GM18499 (cell line): ENCODE data around the gene NNT.
A peak's percentile ranks its signal among the peaks of the same experiment; 100 is the strongest.

Experiments used
- ATAC-seq: cut with Tn5 transposase; IDR thresholded peaks from one replicate; pipeline ENCODE4 v1.9.1; 2021; ENCODE audit warnings: moderate number of reproducible peaks; ENCODE audit not compliant: insufficient read depth, unreplicated experiment

NNT gene

DNA sequence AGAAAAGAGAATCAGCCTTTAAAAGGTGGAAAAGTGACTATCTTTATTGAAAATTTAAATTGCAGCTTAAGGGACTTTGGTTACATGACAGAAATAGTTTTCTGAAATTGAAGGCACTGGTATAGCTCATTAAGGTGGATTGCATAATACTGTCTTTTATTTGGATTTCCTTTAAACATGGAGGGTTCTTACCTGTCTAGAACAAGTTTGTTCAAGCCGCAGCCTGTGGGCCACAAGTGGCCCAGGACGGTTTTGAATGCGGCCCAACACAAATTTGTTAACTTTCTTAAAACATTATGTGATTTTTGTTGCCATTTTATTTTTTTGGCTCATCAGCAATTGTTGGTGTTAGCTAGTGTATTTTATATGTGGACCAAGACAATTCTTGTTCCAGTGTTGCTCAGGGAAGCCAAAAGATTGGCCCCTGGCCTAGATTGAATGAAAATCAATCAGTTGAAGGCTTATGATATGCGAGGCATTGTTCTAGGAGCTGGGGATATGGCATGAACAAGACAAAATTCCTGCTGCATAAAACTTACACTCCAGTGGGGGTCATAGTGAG lies 18.0 kb downstream of the NNT start:
- no peak for ATAC-seq

GRCh38 chr5:43622074-43622473 lies 19.1 kb downstream of the NNT start:
- no peak for ATAC-seq

- no peak for ATAC-seq
Observed at GRCh38 chr5:43623048-43623680, 20.2 kb downstream of the NNT start.

DNA sequence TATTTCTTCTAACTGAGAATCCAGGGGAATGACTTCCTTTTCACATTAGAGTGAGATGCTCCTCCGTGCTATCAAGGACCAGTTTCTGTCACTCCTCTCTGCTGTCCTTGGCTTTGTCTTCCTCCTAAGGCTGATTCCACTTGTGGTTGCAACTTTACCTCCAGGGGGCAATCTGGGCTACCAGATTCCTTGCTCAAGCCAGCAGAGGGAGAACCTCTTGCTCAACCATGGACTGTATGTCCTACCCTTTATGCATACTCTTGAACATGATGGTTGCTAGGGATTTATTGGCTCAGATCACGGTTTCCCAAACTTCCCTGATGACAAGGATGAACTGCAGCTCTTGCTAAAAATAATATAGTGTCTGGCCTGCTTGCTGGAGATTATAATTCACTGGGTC lies 24.0 kb downstream of the NNT start:
- ATAC-seq = no peak

DNA sequence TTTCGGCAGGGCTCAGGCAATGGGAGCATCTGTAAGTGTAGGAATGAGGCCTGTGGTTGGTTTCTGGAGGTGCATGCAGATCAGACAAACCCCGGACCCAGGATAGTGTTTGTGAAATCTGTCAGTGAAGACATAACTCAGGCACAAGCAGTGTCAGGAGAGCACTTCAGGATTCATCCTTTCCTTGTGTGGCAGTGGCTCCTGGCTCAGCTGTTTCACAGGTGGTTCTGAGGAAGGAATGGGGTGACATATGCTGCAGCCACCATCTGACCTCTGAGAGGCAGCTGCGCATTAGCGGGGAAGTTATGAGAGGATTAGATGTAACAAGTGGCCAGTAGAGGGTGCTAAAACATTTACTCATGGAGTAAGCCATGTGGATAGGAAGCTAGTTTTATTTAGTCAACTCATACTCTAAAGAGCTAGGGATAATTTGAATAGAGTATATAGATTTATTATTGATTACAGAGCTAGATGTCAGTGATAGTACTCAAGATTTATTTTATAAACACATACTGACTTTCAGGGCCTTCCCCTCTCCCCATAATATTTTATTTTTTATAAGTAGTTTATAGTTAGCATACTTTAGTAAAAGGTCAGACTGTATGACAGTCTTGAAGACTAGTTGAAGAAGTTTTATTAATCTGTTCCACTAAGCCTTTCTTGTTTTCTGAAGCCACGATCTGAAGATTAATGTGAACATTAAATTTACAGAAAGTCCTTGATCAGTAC lies 28.4 kb downstream of the NNT start:
- ATAC-seq = peak; percentile 97

DNA sequence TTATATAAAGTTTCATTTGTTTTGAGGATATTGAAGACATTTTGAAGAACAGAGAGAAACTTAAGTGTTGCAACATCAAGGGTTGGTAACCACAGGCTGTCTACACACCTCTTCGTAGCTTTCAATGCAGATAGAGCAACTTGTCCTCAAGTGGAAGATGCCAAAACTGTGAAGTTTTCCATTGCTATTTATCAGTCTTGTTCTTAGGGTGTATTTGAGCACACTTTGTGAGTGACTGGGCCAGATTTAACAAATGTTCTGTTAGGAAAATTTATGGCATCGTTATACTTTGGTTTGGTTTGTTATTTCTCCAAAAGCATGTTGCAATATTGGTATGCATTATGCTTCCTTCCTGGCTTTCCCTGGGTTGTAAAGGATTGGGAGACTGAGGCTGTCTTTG lies 31.6 kb downstream of the NNT start:
- no peak for ATAC-seq

DNA sequence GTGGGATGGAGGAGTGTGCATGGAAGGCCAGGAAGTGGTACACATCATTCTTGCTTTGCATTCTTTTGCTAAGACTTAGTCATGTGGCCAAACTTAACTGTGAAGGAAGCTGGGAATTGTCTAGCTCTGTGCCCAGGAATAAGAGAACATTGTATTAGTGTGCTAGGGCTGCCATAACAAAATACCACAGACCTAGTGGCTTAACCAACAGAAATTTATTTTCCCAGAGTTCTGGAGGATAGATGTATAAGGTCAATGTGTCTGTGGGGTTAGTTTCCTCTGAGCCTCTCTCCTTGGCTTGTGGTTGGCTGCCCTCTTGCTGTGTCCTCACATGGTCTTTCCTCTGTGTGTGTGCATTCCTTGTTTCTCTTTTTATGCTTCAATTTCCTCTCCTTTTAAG lies 32.4 kb downstream of the NNT start:
- no peak for ATAC-seq

GRCh38 chr5:43636076-43636475 lies 33.1 kb downstream of the NNT start:
- no peak for ATAC-seq

DNA sequence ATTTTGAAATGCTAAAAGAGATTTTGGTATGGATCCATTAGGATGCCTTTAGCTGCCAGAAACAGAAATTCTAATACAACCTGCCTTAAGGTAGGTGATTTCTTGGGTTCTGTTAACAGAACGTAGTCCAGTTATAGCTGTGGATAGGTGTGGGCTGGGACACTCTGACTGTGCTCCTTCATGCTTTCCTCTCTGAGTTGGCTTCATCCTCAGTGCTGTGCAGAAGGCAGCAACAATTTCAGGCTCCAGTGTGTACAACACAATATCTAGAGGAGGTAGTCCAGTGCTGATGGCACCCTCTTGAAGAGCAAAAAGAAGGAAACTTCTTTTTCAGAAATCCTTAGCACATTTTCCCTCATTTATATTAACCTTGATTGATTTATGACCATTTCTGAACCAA lies 34.4 kb downstream of the NNT start:
- ATAC-seq = no peak

DNA sequence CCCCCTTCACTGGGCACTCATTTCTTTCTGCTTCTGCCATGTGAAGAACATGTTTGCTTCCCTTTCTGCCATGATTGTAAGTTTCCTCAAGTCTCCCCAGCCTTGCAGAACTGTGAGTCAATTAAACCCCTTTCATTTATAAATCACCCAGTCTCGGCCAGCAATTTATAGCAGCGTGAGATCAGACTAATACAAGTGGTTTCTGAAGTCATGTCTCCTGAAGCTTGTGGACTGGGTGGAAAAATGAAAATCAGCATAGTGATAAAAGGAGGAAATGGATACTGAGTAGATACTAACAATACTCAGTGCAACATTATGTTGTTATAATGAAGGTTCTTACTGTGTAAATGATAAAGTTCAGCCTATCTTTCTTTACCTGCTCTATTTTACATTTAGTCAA lies 35.1 kb downstream of the NNT start:
- no peak for ATAC-seq

DNA sequence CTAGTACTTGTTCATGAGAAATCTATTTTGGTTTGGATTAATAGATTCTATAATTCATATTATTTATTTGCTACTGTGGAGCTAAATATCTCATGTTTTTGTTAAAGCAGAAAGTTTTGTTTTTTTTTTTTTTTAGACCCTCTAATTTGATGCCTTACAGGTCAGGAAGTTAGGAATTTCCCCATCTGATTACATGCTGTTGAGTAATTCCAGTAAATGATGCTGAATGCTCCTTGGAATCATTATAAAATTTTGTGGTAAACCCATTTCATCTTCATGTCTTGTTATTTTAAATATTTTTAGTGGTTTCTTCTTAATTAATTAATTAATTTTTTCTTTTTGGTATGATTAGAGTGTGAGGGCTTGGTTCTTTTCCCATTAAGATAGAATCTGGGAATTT lies 35.6 kb downstream of the NNT start:
- no peak for ATAC-seq

DNA sequence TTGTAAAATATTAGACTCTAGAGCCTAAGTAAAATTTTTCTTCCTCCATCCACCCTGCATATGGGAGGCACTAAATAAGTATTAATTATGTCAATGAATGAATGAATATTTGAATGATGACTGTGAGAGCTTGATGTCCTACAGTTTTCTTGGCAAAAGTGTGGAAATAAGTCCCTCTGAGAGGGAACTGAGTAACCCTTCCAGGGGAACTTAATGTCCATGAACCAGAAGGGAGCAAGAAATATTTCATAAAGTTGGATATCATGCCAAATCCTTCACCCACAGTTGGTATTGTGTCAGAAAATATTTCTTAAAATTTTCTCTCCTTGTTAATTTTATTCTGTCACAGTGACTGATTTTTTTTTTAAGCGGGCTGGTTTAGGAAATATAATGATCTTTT lies 36.6 kb downstream of the NNT start:
- no peak for ATAC-seq

DNA sequence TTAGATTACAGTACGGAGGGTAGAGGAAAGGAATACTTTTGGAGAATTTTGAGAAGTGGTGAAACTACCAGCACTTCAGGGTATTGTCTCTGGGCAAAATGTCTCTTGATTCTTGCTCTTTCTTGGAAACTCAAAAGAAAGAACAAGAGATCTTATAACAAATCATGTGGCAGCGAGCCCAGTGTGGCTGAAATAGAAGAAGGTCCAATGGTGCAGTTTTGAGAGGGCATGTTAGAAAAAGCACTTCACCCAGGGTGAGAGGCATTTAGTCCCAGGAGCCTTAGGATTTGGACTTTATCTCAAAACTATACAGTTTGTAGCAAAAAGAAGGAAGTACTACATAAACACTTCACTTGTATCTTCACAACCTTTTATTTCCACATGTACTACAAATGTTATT lies 39.4 kb downstream of the NNT start:
- no peak for ATAC-seq

DNA sequence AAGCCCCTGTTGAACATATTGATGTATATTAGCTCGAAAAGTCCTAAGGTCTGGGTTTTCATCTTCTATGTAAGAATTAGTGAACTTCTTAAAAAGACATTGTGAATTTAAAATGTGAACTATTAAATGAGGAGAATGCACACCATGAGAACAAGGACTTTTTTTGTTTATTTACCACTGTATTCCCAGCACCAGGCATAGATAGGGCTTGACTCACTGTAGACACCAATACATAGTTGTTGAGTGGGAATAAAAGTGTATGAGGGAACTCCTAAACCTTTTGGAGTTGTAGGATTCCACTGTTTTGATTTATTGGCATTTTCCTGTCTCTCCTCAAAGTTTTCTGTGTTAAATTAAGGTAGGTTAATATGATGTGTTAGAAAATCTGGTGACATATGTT lies 40.3 kb downstream of the NNT start:
- ATAC-seq = no peak

- ATAC-seq = no peak
Observed at GRCh38 chr5:43643750-43644149, 40.8 kb downstream of the NNT start.

- no peak for ATAC-seq
Observed at GRCh38 chr5:43646992-43647391, 44.0 kb downstream of the NNT start.

- no peak for ATAC-seq
Observed at GRCh38 chr5:43647789-43648188, 44.8 kb downstream of the NNT start.

- ATAC-seq = no peak
Observed at GRCh38 chr5:43648499-43649124, 45.6 kb downstream of the NNT start.

DNA sequence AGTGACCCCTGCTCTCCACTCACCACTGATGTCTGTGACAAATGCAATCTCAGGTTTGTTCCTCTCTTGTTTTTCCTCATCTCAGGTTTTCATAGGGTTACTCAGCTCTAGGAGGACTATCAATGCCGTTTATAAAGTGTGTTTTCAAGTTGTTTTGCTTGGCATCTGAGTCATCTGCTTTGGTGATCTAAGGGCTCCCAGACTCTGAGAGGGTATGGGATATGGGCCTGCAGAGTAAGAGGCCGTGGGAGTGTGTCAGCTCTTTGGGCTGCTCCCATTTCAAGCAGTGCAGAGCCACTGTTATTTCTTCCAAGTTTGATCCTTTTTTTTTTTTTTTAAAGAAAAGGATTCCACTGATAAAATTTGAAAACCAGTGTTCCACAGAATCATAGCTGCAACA lies 46.3 kb downstream of the NNT start:
- no peak for ATAC-seq

DNA sequence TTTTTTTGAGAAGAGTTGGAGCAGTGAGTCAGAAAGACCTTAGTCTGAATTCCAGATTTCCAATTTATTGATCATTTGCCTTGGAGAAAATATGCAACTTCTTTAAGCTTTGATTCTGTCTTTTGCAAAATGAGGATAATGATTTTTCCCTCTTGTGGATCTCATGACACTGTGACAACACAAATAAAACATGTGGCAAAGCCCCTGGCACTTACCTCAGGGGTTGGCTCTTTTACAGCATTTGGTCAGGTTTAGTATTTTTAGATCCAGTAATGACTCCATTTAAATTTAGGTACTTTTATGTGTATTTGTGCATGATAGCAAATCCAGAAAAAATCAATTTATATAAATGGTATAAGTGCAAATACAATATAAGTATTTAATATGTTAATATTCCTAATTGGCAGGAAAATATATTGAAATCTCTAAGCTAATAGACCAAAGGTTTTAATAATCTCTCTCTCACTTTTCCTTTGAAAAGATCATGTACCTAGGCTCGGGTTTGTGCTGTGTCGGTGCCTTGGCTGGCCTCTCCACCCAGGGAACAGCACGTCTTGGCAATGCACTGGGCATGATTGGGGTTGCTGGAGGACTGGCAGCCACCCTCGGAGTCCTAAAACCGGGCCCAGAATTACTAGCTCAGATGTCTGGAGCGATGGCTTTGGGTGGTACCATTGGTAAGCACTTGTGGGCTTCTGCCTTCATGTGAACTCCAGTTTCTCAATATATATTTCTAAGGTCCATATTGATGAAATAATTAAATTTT lies 49.7 kb downstream of the NNT start:
- ATAC-seq = no peak

DNA sequence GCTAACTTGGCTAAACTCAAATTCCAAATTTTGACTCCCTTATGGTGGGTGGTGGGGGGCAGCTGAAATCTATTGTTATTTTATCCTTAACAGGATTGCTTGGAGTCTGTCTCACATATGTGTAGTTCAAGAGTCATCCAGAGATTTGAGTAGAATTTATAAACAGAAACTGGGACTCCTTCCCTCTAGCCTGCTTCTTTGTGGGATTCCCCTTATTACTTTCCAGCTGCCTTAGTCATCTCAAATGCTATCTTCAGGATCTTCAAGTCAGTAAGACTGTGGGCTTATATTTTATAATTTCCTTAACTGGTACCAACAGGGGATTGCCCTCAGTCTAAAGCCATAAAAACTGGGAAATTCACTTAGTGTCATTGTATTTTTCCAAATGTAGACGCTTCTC lies 55.5 kb downstream of the NNT start:
- no peak for ATAC-seq
